MM.1S (cell line): Measurements from ENCODE around the gene CLN5.

Source experiments
- CTCF ChIP-seq: fragments of 300-600 bp; sonication (generic); IDR thresholded peaks from 2 replicates; pipeline ENCODE4 v1.5.1; 2016; ENCODE audit warnings: antibody characterized with exemption, low read length, mixed read lengths
- EZH2 ChIP-seq: fragments of 300-600 bp; sonication (generic); optimal IDR thresholded peaks from 2 replicates; pipeline ENCODE3; 2017; ENCODE audit warnings: low read depth, mild to moderate bottlenecking, antibody characterized with exemption, low read length, mixed read lengths

GRCh38 chr13:77053192-77053591 is 61.3 kb downstream of the CLN5 start:
- TF ChIP-seq CTCF = no peak
- no peak for TF ChIP-seq EZH2
